GM18868 (cell line): Measurements from ENCODE around the gene SCARF1.

Experiments used
- ATAC-seq: cut with Tn5 transposase; IDR thresholded peaks from one replicate; pipeline ENCODE4 v1.9.1; 2021; ENCODE audit warnings: mild to moderate bottlenecking, moderate library complexity; ENCODE audit not compliant: unreplicated experiment

Gene SCARF1

GRCh38 chr17:1648963-1649843 is 3.7 kb upstream of the SCARF1 start:
- ATAC-seq: peak; percentile 54

GRCh38 chr17:1648173-1648962 is 2.8 kb upstream of the SCARF1 start:
- ATAC-seq: peak; percentile 3

- ATAC-seq: no peak
These were observed 2.3 kb upstream of the SCARF1 start for GRCh38 chr17:1647802-1648171.

GRCh38 chr17:1646199-1646875 is 805 bp upstream of the SCARF1 start:
- ATAC-seq: no peak

GRCh38 chr17:1644493-1645206 is 882 bp downstream of the SCARF1 start:
- ATAC-seq: peak; percentile 35

- ATAC-seq: no peak
These were observed 1.5 kb downstream of the SCARF1 start for GRCh38 chr17:1643999-1644492.

- no peak for ATAC-seq
These were observed 2.1 kb downstream of the SCARF1 start for GRCh38 chr17:1643293-1643998.

GRCh38 chr17:1641065-1641403 is 4.5 kb downstream of the SCARF1 start:
- no peak for ATAC-seq

GRCh38 chr17:1640329-1641064 is 5.0 kb downstream of the SCARF1 start:
- ATAC-seq: no peak

- ATAC-seq: no peak
These were observed 5.9 kb downstream of the SCARF1 start for GRCh38 chr17:1639549-1640180.

- ATAC-seq: no peak
These were observed 6.8 kb downstream of the SCARF1 start for GRCh38 chr17:1638624-1639300.

- no peak for ATAC-seq
These were observed 7.4 kb downstream of the SCARF1 start for GRCh38 chr17:1638171-1638590.

- no peak for ATAC-seq
These were observed 8.7 kb downstream of the SCARF1 start for GRCh38 chr17:1636732-1637285.

- no peak for ATAC-seq
These were observed 9.7 kb downstream of the SCARF1 start for GRCh38 chr17:1635675-1636465.

GRCh38 chr17:1634841-1635650 is 10.5 kb downstream of the SCARF1 start:
- ATAC-seq: no peak

GRCh38 chr17:1630662-1631061 is 14.9 kb downstream of the SCARF1 start:
- no peak for ATAC-seq
